HG03159 (cell line): Measurements from ENCODE around the gene ADAMTS17.

Experiments
- ATAC-seq: cut with Tn5 transposase; IDR thresholded peaks from one replicate; pipeline ENCODE4 v1.9.1; 2021; ENCODE audit warnings: mild to moderate bottlenecking, moderate library complexity; ENCODE audit not compliant: unreplicated experiment

ADAMTS17 gene

DNA sequence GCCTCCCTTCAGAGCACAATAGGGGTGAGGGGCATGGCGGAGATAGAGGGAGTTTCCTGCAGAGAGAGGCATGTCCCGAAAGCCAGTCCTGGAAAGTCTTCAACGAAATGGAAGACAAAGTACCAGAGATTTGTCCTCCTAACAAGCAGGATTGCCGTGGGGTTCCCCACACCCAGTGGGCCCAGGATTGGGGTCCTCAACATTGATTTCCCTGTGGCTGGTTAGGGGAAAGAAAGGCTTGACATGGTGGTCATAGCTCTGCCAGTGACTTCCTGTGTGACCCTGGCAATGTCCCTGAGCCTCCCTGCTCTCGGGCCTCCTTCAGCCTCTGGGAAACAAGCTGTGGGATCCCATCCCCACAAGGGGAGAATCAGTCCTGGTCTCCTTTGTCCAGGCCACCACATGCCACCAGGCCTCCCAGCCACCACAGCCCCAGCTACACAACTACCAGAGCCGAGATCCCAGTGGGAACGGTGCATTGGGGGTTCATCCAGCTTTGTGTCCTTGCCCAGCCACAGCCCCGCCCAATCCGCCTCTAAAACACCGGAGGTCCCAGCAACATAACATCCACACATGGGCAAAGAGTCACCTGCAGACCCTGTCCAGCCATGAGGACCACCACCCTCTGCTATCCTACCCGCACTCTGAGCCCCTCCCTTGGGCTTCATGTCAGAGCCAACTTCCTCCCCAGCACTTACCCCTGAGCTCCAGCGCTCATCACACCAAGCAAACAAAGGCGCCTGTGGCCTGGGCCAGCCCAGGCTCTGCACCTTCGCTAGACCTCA, 63.0 kb downstream of the ADAMTS17 start:
- no peak for ATAC-seq

DNA sequence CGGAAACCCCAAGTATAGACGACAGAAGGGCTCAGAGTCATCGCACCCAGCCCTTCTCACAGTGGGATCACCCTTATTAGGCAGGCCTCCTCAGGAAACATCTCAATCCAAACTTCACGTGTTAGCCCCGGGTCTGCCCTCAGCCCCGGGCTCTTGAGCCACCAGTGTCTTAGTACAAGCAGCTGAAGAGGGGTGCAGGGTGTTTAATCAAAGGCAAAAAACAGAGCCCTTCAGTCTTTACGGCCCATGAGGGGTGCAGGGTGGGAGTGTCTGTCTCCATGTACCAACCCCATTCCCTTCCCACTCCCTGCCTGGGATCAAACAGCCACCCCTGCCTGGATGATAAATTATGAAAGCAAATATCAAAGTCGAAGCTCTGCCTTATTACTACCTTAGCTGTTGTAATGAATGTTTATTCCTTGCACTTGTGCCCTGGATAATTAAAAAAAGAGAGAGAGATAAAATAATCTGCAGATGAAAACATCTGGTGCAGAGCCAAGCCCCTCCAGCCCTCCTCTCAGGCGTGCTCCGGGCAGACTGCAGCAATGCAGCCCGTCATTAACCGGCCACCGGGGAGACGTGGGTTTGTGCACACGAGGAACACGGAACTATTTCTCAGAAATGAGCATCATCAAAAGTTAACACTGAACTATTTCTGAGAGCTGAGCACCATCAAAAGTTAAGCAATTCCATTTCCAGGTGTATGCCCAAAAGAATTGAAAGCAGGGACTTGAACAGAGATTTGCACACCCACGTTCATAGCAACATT, 64.5 kb downstream of the ADAMTS17 start:
- no peak for ATAC-seq

DNA sequence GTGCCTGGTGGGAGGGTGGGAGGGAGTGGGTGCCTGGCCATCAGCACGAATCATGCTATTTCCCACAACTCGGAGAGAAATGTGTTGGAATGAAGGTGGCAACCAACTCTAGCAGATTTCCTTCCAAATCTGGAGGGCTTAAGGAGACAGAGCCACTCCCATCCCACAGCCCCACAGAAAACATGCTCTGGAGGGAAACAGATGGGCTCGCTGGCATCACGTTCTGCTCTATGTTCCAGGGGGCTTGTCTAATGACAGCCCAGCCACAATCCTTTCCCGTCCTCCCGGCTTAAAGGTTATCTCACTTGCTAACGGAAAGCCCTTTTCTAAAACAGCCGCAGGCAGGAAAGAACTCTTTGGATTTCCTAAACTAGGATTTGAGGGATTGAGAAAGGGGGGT, 65.3 kb downstream of the ADAMTS17 start:
- ATAC-seq: no peak

- no peak for ATAC-seq
These were observed 66.1 kb downstream of the ADAMTS17 start for GRCh38 chr15:100275641-100276040.

- no peak for ATAC-seq
These were observed 71.9 kb downstream of the ADAMTS17 start for GRCh38 chr15:100269831-100270230.

- no peak for ATAC-seq
These were observed 75.6 kb downstream of the ADAMTS17 start for GRCh38 chr15:100266166-100266565.

DNA sequence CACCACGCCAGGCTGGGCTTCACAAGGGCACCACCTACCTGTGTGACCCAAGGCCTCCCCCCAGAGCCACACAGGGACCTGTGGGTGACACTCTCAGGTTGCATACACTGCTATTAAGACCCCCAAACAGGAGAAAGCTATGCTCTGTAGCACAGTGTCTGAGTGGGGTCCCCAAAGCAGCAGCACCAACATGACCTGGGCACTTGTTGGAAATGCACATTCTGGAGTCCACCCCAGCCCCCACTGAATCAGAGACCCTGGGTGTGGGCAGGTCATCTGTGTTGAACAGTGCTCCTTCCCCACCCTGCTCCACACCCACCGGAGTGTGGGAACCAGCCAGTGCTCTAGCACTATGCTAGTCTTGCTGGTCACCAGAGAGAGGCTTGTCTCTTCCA, 76.1 kb downstream of the ADAMTS17 start:
- no peak for ATAC-seq

GRCh38 chr15:100264994-100265640, 76.7 kb downstream of the ADAMTS17 start:
- ATAC-seq: no peak

DNA sequence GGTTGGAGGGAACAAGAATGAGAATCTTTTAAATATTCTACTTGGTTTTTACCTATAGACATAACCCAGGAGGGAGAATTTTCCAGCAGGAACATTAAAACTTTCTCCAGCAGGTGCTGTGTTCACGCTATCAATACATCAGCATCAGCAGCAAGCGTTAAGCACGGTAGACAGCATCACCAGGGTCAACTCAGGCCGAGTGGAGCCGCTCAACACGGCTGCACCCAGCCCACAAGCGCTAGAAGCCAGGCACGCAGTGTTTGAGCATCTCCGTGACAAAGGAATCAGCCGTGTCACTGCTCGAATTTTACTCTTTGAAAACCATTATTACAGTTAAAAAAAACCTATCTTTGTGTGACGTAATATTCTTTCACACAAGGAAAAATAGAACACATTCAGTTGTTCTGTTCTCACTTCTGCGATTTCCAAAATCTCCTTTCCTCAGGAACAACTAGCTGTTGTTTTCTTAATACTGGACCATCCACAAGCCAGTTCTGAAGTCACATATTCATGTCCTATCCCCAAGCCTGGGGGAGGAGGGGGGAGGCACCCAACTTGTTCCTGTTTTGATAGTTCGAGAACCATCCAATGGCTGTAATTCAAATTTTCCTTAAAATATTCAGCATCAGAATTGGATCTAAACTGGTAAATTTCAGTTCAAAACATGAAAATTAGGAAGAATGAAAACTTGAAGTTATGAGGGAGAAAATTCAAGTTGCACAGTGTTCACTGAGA, 77.9 kb downstream of the ADAMTS17 start:
- no peak for ATAC-seq

DNA sequence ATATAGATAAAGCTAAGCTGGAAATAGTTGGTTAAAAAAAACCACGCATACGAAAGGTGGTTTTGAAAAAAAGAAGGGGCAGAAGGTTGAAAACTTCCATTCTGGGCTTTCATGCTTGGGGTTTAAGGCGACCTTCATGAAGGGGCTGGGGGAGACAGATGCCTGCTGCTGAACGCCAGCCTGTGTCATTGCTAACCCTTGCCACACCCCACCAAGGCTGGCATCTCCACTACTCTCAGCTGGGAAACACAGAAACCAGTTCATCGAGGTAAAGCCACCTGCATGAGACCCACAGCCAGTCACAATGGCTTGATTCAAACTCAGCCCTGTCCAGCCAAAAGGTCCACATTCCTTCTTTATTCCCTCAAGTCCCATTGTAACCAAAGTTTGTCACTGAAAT, 78.7 kb downstream of the ADAMTS17 start:
- no peak for ATAC-seq

GRCh38 chr15:100261302-100262240, 80.2 kb downstream of the ADAMTS17 start:
- ATAC-seq: no peak

DNA sequence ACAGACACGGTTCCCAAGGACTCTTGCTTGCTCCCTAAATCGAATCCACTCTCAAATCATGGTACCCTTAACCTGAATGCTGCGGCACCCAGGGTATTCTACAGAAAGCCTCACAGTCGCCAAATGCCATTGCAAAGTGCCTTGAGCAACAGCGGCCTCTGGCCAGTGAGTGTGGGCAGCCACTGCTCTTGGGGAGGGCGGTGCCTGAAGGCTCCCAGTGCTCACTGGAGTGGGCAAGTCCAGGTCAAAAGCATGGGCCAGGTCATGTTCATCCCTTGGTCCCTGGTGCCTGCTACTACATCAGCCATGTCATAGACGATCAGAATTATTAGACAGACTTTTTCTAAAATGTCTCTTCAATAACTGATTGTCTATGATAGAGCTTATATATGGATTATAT, 82.5 kb downstream of the ADAMTS17 start:
- ATAC-seq: no peak

DNA sequence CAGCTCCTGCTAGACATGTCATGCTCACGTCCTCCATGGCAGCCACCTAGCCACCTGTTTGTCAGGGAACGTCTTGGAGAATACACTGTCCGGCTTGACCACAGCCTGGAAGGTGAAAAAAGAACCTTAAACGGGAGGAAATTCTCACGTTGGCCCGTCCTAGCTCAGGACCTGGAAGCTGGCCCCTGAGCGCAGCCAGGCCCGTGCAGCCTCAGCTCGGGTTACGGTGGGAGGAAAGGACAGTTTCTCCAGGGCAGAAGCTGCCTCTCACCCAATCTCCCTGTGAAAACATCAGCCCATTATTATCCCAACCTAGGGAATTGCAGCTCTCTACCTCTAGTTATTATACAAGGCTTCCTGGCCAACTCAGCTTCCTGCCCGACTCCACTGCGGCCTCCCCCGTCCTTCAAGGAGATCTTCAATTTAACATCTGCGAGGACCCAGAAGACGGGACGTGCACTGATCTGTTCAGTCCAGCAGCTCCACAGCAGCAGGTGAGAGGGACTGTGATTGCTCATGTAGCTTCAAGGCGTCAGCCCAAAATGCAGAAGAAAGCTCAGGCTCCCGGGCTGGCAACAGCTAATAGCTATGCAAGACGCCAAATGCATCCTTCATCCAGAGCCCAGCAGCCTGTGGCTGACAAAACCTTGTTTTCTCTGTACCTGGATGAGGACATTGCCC, 84.7 kb downstream of the ADAMTS17 start:
- ATAC-seq: no peak

GRCh38 chr15:100256101-100256969, 85.4 kb downstream of the ADAMTS17 start:
- no peak for ATAC-seq

GRCh38 chr15:100255644-100256043, 86.1 kb downstream of the ADAMTS17 start:
- ATAC-seq: no peak

DNA sequence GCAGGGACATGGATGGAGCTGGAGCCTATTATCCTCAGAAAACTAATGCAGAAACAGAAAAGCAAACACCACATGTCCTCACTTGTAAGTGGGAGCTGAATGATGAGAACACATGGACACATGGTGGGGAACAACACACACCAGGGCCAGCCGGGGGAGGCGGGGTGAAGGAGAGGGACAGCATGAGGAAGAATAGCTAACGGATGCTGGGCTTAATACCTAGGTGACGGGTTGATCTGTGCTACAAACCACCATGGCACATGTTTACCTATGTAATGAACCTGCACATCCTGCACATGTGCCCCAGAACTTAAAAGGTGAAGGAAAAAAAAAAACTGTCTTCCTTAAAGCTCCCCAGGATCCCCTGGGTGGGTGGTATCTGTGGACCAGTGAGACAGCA, 87.1 kb downstream of the ADAMTS17 start:
- ATAC-seq: no peak

- no peak for ATAC-seq
These were observed 87.5 kb downstream of the ADAMTS17 start for GRCh38 chr15:100254285-100254684.

DNA sequence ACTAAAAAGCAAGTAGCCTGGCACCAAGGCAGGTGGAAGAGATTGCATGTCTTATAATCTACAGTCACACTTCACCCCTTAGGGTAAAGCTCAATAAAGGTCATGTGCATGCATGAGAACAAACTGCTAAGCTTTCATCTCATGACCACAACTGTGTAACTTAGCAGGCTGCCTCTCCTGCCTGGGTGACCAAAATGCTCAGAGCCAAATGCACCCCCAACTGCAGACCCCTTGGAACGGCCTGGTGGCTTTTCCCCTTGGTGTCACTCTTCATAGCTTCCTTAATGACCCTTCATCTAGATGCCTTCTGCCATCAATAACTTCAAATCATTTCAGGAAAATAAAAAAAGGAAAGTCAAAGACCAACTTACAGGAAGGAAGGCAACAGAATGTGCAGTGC, 88.1 kb downstream of the ADAMTS17 start:
- no peak for ATAC-seq
